G401.6 (cell line): ENCODE results near the gene PPP1R14C.
"Not testable (repeated sequence)": the region's sequence is repeated elsewhere in the genome, so short reads cannot be mapped to it uniquely, and the experiment has no call there.

Experiments
- FAIRE-seq: peaks from 2 replicates; lab custom pipeline; 2012; peaks lifted over from hg19 to GRCh38; lab: Jason Lieb, UNC

Gene PPP1R14C

DNA sequence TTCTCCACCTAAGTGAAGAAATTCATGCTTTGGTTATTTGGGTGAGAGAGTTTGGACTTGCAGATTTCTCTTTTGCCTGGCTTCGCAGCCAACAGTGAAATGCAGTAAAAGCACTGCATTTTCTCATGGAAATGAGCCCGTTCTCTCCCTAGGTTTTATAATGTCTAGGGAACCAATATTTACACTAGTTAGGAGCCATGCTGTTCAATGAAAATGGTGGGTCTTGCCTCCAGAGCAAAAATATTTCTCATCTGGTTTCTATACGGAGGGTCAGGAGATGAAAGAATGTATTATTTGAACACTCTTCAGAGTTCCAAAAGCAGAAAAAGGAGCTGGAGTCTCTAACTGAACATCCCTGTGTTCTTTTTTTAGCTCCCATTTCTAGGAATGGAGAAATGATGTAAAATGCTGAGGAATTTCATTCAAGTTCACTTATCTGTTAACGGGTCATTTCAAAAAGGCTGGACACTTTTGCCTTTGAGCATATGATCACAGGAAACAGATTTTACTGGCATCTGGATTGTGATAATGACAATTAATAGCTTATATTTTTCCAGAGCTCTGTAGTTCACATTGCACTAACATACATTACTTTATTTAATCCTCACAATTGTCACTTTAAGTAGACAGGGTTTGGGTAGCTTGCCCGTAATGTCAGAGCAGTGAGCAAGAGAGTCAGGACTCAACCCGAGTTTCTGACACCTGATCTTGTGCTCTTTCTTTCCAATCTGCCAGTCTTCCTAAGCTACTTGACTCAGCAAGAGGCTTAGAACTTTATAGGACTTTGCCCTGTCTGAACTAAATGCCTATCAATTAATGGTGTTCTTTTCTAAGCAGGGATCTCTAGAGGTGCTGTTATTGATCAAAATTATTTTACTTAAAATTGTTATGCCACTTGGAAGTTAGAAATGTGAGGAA lies 78.0 kb downstream of the PPP1R14C start:
- no peak for FAIRE-seq

DNA sequence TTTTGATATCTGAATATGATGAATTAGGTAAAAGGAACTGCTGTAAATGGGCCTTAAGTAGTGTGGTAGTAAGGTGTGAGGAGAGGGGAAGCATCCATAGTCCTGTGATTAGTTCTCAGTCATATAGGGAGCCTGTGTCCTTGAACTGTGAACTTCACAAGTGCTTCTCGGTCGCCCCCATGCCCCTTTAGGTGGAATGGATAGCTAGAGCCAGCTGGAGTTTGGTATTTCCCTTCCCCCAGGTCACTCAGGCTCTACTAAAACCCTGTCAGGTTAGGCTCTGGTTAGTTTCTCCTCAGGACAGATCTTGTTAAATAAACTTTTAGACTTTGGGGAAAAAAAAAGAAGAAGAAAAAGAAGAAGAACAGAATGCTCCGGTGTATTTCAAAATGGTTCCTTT lies 82.0 kb downstream of the PPP1R14C start:
- FAIRE-seq, result no peak

GRCh38 chr6:150227281-150227680 lies 84.4 kb downstream of the PPP1R14C start:
- no peak for FAIRE-seq

- FAIRE-seq, result no peak
Observed at GRCh38 chr6:150228072-150228733, 85.4 kb downstream of the PPP1R14C start.

GRCh38 chr6:150229436-150230163 lies 86.8 kb downstream of the PPP1R14C start:
- no peak for FAIRE-seq

- no peak for FAIRE-seq
Observed at GRCh38 chr6:150230164-150230561, 87.3 kb downstream of the PPP1R14C start.

DNA sequence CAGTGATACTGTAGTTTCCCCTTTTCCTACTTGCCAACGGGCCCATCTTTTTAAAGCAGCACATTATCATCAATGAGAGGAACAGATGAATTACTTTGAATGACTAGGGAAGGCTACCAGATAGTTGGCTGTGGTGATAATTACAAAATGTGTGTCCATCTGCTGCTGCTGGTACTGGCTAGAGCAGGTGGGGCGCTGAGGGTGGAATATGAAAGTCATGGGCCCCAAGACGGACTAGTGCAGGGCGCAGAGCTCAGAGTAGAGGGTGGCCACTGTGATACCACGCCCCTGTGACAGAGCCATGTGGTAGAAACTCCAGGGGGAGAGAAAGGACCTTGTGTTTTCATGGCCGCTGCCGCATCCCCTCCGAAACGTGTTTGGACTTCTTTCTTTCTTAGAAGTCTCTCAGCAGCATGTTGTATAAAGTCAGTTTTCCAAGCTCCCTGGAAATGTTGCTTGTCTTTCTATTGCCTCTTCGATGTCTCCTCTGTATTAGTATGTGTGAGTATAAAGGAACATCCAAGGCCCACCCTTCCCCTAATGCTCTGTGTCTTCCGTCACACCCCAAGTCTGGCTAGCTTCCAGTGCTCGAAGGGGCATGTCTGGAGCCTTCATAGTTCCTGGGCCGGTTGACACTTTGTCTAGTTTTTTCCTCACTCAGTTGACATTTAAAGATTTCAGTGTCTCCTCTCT lies 88.1 kb downstream of the PPP1R14C start:
- no peak for FAIRE-seq

DNA sequence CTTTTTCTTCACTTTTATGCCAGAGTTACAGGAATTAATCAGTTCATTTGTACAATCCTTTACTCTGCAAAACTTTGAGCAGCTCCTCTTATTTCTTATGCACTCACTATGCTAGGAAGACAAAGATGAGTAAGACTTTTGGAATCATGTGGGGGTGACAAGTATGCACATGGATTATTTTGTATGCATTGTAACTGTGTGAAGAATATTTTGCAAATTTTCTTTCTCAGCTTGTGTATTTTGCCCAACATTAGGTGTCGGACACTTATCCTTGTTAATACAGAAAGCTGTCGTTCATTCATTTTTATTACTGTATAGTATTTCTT lies 88.6 kb downstream of the PPP1R14C start:
- FAIRE-seq, result no peak

DNA sequence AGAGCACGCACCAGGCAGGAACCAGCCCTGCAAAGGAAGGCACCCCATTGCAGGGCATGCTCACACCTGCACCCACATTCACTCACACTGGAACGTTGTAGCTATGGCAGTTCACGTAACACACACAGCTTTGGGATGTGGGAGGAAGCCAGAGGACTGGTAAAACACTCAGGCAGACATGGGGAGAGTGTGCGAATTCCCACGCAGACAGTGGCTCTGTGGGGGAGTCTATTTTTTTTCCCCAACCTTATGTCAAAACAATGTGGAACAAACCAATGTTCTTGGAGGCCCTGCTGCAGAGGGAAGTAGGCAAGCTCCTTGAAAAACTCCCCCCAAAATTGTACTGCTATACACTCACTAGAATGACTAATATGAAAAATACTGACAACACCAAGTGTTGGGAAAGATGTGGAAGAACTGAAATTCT lies 91.0 kb downstream of the PPP1R14C start:
- FAIRE-seq, result no peak

GRCh38 chr6:150235218-150235617 lies 92.4 kb downstream of the PPP1R14C start:
- no peak for FAIRE-seq

GRCh38 chr6:150236114-150236513 lies 93.3 kb downstream of the PPP1R14C start:
- FAIRE-seq, result no peak

- FAIRE-seq, result no peak
Observed at GRCh38 chr6:150236544-150236943, 93.7 kb downstream of the PPP1R14C start.

DNA sequence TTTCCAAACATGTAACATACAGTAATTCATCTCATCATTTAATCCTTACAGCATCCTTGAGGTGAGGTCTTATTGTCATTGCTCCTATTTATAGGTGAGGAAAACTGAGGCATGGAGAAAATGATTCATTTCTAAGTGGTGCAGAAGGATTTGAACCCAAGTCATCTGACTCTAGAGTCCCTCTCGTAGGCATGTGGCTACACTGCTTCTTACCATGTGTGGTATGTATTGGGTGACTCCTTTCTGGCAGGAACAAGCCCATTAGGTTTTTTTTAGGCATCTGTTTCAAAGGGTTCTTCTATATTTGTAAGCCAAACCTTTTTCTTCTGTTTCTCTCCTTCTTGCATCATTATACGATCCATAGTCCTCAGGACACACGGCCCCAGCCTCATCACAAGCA lies 94.8 kb downstream of the PPP1R14C start:
- no peak for FAIRE-seq

DNA sequence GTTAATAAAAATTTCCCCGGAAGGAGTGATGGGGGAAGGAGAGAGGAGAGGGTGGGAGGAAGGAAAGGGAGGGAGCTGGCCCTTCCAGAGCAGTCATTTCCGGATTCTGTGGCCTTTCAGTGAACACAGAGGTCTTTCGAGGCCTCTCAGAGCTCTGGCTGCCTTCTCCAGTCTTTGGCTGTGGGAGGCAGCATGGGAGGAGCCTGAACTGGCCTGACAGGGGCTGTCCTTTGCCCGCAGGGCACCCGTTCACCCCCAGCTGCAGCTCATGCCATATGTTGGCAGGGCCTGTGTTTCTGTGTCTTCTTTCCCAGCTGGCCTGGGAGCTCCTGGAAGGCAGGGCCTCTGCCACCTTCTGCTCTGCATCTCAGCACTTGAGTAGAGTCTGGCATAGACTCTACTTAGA lies 95.5 kb downstream of the PPP1R14C start:
- no peak for FAIRE-seq

DNA sequence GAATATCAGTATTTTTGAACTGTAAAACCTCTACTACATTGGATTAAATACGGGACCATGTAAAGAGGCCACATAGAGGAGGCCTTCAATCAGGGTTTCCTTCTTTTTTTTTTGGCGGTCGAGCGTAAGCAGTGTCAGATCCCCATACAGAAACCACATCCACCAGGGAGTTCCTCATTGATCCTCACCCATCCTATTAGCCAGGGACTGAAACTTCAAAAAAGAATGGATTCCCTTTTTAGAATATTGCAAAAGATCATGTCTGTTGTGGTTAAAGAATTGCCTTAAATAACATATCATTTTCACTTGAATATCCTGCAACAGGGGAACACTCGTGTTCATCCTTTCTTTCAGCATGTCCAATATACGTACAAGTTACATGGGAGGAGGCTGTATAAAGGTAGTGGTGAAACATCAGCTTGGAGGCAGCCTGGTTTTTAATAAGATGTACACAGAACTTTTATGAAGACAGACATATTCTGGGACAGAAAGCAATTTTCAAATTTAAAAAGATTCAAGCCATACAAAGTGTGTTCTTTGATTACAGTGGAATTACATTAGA lies 96.1 kb downstream of the PPP1R14C start:
- no peak for FAIRE-seq

- FAIRE-seq, result not testable (repeated sequence)
Observed at GRCh38 chr6:150241756-150242155, 98.9 kb downstream of the PPP1R14C start.

DNA sequence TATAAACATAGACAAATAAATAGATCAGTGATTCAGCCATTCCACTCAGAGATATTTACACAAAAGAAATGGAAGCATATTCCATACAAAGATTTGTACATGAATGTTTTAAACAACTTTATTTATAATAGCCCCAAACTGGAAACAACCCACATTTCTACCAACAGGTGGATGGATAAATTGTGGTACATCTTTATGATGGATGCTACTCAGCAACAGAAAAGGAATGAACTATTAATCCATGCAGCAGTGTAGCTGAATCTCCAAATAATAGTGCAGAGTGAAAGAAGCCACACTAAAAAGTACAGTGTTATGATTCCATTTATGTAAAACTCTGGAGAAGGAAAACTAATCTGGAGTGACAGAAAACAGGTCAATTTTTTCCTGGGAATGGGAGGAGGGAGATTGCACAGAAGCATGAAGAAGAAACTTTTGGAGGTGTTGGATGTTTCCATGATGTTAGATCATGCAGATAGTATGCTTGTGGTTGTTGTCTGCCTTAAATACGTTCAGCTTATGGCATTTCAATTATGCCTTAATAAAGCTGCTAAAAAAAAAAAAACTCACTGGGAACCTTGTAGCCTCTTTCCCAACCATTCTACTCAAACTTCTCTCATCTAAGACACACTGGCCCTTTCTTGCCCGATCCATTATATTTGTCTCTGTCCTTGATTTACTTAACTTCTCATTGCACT lies 100.9 kb downstream of the PPP1R14C start:
- no peak for FAIRE-seq

- FAIRE-seq, result no peak
Observed at GRCh38 chr6:150245148-150245935, 102.5 kb downstream of the PPP1R14C start.

GRCh38 chr6:150247803-150248202 lies 105.0 kb downstream of the PPP1R14C start:
- no peak for FAIRE-seq

GRCh38 chr6:150248300-150248699 lies 105.5 kb downstream of the PPP1R14C start:
- no peak for FAIRE-seq

DNA sequence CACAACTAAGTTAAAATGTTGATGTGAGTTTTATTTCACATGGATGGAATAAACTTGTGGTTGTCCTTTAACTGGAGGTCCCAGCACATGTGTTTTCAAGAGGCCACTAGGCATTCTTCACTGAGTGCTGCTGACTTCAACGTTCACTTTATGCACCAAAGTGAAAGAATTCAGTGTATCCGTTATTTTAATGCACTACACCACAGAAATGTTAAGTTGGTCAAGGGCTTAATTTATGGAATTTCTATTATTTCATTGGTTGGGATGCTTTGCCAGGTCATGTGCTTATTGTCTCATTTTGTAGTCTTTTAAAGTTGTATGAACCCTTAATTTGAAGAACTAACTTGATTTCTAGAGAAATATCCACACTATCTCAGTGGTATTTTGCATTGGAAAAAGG lies 106.4 kb downstream of the PPP1R14C start:
- FAIRE-seq, result no peak
